H9 (cell line): ENCODE data around the gene ULK1. TPM values are rescaled to one million over a fixed set of nuclear protein-coding genes. Genes with fewer than 3 reads are reported as not detected.
A peak's percentile ranks its signal among the peaks of the same experiment; 100 is the strongest.

Experiments used
- DNase-seq: peaks from one replicate; pipeline ENCODE4 v3.0.0-alpha.2; 2017
- H2AFZ ChIP-seq: one replicate; pipeline ENCODE4 v1.6.1; 2013; ENCODE audit warnings: mild to moderate bottlenecking, low read length, control low read depth, moderate library complexity
- H2AK5ac ChIP-seq: 2 replicates; pipeline ENCODE4 v1.6.1; 2013; ENCODE audit warnings: low read length, control low read depth, mixed read lengths; ENCODE audit not compliant: insufficient read length
- H2BK120ac ChIP-seq: one replicate; pipeline ENCODE4 v1.6.1; 2013; ENCODE audit warnings: low read depth, mild to moderate bottlenecking, low read length, control low read depth, inconsistent platforms; ENCODE audit not compliant: poor library complexity, severe bottlenecking
- H2BK12ac ChIP-seq: 2 replicates; pipeline ENCODE4 v1.6.1; 2013; ENCODE audit warnings: low read length, control low read depth, mixed read lengths, low read depth; ENCODE audit not compliant: insufficient read length
- H2BK15ac ChIP-seq: 2 replicates; pipeline ENCODE4 v1.6.1; 2013; ENCODE audit warnings: low read depth, low read length, control low read depth
- H2BK20ac ChIP-seq: one replicate; pipeline ENCODE4 v1.6.1; 2013; ENCODE audit warnings: low read depth, mild to moderate bottlenecking, low read length, control low read depth, inconsistent platforms; ENCODE audit not compliant: poor library complexity, severe bottlenecking
- H2BK5ac ChIP-seq: 2 replicates; pipeline ENCODE4 v1.6.1; 2013; ENCODE audit warnings: low read length, control low read depth, mixed read lengths; ENCODE audit not compliant: insufficient read length
- H3K14ac ChIP-seq: 2 replicates; pipeline ENCODE4 v1.6.1; 2013; ENCODE audit warnings: low read length, control low read depth; ENCODE audit not compliant: insufficient read depth
- H3K18ac ChIP-seq: 2 replicates; pipeline ENCODE4 v1.6.1; 2013; ENCODE audit warnings: low read depth, mild to moderate bottlenecking, mixed read lengths, low read length, control low read depth; ENCODE audit not compliant: insufficient read length
- H3K23ac ChIP-seq: 2 replicates; pipeline ENCODE4 v1.6.1; 2013; ENCODE audit warnings: low read length, control low read depth, mixed read lengths, low read depth; ENCODE audit not compliant: insufficient read length
- H3K23me2 ChIP-seq: 2 replicates; pipeline ENCODE4 v1.6.1; 2013; ENCODE audit warnings: low read depth, mild to moderate bottlenecking, mixed read lengths, low read length, control low read depth; ENCODE audit not compliant: insufficient read length, poor library complexity, severe bottlenecking
- H3K27ac ChIP-seq: 2 replicates; pipeline ENCODE4 v1.5.1; 2013; ENCODE audit warnings: low read length, control low read depth, mixed read lengths, low read depth; ENCODE audit not compliant: insufficient read length
- H3K27me3 ChIP-seq: 2 replicates; pipeline ENCODE4 v1.6.1; 2013; ENCODE audit warnings: low read length, control low read depth, inconsistent platforms; ENCODE audit not compliant: insufficient read depth
- H3K4ac ChIP-seq: 2 replicates; pipeline ENCODE4 v1.6.1; 2013; ENCODE audit warnings: low read depth, mild to moderate bottlenecking, control low read depth, inconsistent platforms, low read length, moderate library complexity
- H3K4me1 ChIP-seq: 2 replicates; pipeline ENCODE4 v1.6.1; 2013; ENCODE audit warnings: low read length, control low read depth, inconsistent platforms; ENCODE audit not compliant: insufficient read depth
- H3K4me2 ChIP-seq: 2 replicates; pipeline ENCODE4 v1.6.1; 2013; ENCODE audit warnings: low read length, control low read depth, mixed read lengths; ENCODE audit not compliant: insufficient read length, insufficient read depth
- H3K56ac ChIP-seq: 2 replicates; pipeline ENCODE4 v1.6.1; 2013; ENCODE audit warnings: low read depth, mild to moderate bottlenecking, mixed read lengths, low read length, control low read depth; ENCODE audit not compliant: insufficient read length
- H3K79me1 ChIP-seq: 2 replicates; pipeline ENCODE4 v1.6.1; 2013; ENCODE audit warnings: low read depth, mild to moderate bottlenecking, moderate library complexity, low read length, control low read depth, inconsistent platforms; ENCODE audit not compliant: insufficient read depth, poor library complexity, severe bottlenecking
- H3K79me2 ChIP-seq: 2 replicates; pipeline ENCODE4 v1.6.1; 2013; ENCODE audit warnings: low read length, control low read depth, inconsistent platforms; ENCODE audit not compliant: insufficient read depth
- H3K9ac ChIP-seq: 2 replicates; pipeline ENCODE4 v1.6.1; 2013; ENCODE audit warnings: low read length, control low read depth, mixed read lengths; ENCODE audit not compliant: insufficient read length; ENCODE audit errors: extremely low read depth
- H3K9me3 ChIP-seq: one replicate; pipeline ENCODE4 v1.6.1; 2013; ENCODE audit warnings: low read depth, low read length, inconsistent platforms; ENCODE audit not compliant: control insufficient read depth
- H3T11ph ChIP-seq: one replicate; pipeline ENCODE4 v1.6.1; 2013; ENCODE audit warnings: mild to moderate bottlenecking, low read length, control low read depth, inconsistent platforms
- H4K20me1 ChIP-seq: one replicate; pipeline ENCODE4 v1.6.1; 2013; ENCODE audit not compliant: control insufficient read depth, insufficient read length, insufficient read depth
- H4K5ac ChIP-seq: 2 replicates; pipeline ENCODE4 v1.6.1; 2013; ENCODE audit warnings: low read depth, mild to moderate bottlenecking, mixed read lengths, low read length, control low read depth; ENCODE audit not compliant: insufficient read length
- H4K8ac ChIP-seq: replicated peaks from 2 replicates; pipeline ENCODE4 v1.6.1; 2013; ENCODE audit warnings: low read length, control low read depth, mixed read lengths, low read depth; ENCODE audit not compliant: insufficient read length
- H4K91ac ChIP-seq: 2 replicates; pipeline ENCODE4 v1.6.1; 2013; ENCODE audit warnings: low read depth, mild to moderate bottlenecking, moderate library complexity, mixed read lengths, low read length, control low read depth; ENCODE audit not compliant: insufficient read length
- H3K27ac Mint-ChIP-seq, 3 experiments: 2 replicates in 2 of 3; 3 replicates in 1 of 3; pipeline ENCODE4 v1.8.0; 2020 to 2021; ENCODE audit warnings: mixed read lengths in 3 of 3, mild to moderate bottlenecking in 1 of 3, moderate library complexity in 1 of 3
- H3K27me3 Mint-ChIP-seq: 2 replicates; pipeline ENCODE4 v1.8.0; 2021; ENCODE audit warnings: low read depth, mild to moderate bottlenecking, moderate library complexity, mixed read lengths
- H3K36me3 Mint-ChIP-seq, 3 experiments: 2 replicates in 2 of 3; 3 replicates in 1 of 3; pipeline ENCODE4 v1.8.0; 2020 to 2021; ENCODE audit warnings: low read depth in 3 of 3, mixed read lengths in 3 of 3; ENCODE audit not compliant: insufficient read depth in 1 of 3
- H3K4me1 Mint-ChIP-seq, 2 experiments: 2 replicates each; pipeline ENCODE4 v1.8.0; 2020; ENCODE audit warnings: mixed read lengths in 2 of 2
- H3K4me3 Mint-ChIP-seq, 2 experiments: 2 replicates in 1 of 2; 3 replicates in 1 of 2; pipeline ENCODE4 v1.8.0; 2020 to 2021; ENCODE audit warnings: mild to moderate bottlenecking in 2 of 2, mixed read lengths in 2 of 2, moderate library complexity in 1 of 2
- H3K9me3 Mint-ChIP-seq, 2 experiments: 2 replicates in 1 of 2; 3 replicates in 1 of 2; pipeline ENCODE4 v1.8.0; 2020; ENCODE audit warnings: mild to moderate bottlenecking in 2 of 2, mixed read lengths in 2 of 2, moderate library complexity in 1 of 2
- CTCF ChIP-seq: fragments of 200-600 bp; sonication (generic); conservative IDR thresholded peaks from 3 replicates; pipeline ENCODE4 v1.8.0; 2021; ENCODE audit warnings: antibody characterized with exemption, mild to moderate bottlenecking
- WGBS: extraction: QIAGEN DNeasy Blood & Tissue Kit; methylation state at CpG from one replicate; pipeline ENCODE4 v1.1.7; 2013; ENCODE audit warnings: missing lambda C conversion rate, low lambda C conversion rate, mixed read lengths; ENCODE audit not compliant: insufficient read length; ENCODE audit errors: extremely low coverage; 5-methylcytosine and 5-hydroxymethylcytosine counted together
- total RNA-seq: library from RNA; stranded (reverse); gene quantifications from 2 replicates; pipeline ENCODE4 v1.2.1, GENCODE V29; 2021

The ULK1 gene
- total RNA-seq, 1 experiment from 2014 or later: 57.2 TPM

GRCh38 chr12:131959116-131959515, 64.7 kb downstream of the ULK1 start:
- no peak overlapping the region for H3K4me2 ChIP-seq
- no peak overlapping the region for H4K91ac ChIP-seq
- H2AK5ac ChIP-seq: no peak overlapping the region
- no peak overlapping the region for H4K8ac ChIP-seq
- Mint-ChIP-seq H3K27me3 (no peaks in the 10 kb centered on the region), H3K9me3 (no peaks in the 10 kb centered on the region), H3K27ac (peak overlapping the region in 2 of 3 experiments; percentile 58 to 93; a peak in 4 of 7 replicates), H3K4me3 (no peak overlapping the region), H3K4me1 (peaks cover 18 to 21% of the 10 kb centered on the region in 2 experiments), H3K36me3 (peaks cover 4 to 19% (median 14%) of the 10 kb centered on the region in 3 experiments; a peak in 6 of 7 replicates)
- H2BK15ac ChIP-seq: no peak overlapping the region
- no peak overlapping the region for H3K14ac ChIP-seq
- no peak overlapping the region for H3K23ac ChIP-seq
- H2BK20ac ChIP-seq: no peak overlapping the region
- no peak overlapping the region for H2BK120ac ChIP-seq
- H3K79me2 ChIP-seq: peaks cover 8% of the 10 kb centered on the region; the same call in 1 of the 2 replicates
- H3K18ac ChIP-seq: no peak overlapping the region
- H3K27me3 ChIP-seq: no peaks in the 10 kb centered on the region
- H2BK12ac ChIP-seq: no peak overlapping the region
- no peak overlapping the region for H3K56ac ChIP-seq
- no peak overlapping the region for H3K27ac ChIP-seq
- H3K4me1 ChIP-seq: no peaks in the 10 kb centered on the region
- H3K9me3 ChIP-seq: no peaks in the 10 kb centered on the region
- no peaks in the 10 kb centered on the region for H3K23me2 ChIP-seq
- no CpG with 5 or more reads among the region's 4 CpGs for WGBS
- DNase-seq: no peak
- H4K20me1 ChIP-seq: no peaks in the 10 kb centered on the region
- TF ChIP-seq CTCF: no peak
- no peak overlapping the region for H2BK5ac ChIP-seq
- no peak overlapping the region for H2AFZ ChIP-seq
- H3T11ph ChIP-seq: no peak overlapping the region
- no peak overlapping the region for H4K5ac ChIP-seq
- H3K4ac ChIP-seq: no peak overlapping the region
- H3K79me1 ChIP-seq: peaks cover 2% of the 10 kb centered on the region
- H3K9ac ChIP-seq: no peak overlapping the region
